Mammary epithelial cell (primary cell): ENCODE measurements around the gene ZNF654.
"Not testable (repeated sequence)": the region's sequence is repeated elsewhere in the genome, so short reads cannot be mapped to it uniquely, and the experiment has no call there.

Source experiments
- EZH2 ChIP-seq: IDR thresholded peaks from 2 replicates; pipeline ENCODE4 v1.6.1; 2012; ENCODE audit warnings: low read length, inconsistent platforms, borderline replicate concordance
- TF ChIP-seq, protein P1 (sequence below), 2 donors: IDR thresholded peaks in 1 of 2; conservative IDR thresholded peaks in 1 of 2; 2 replicates each; pipeline ENCODE4 v1.5.1; 2011 to 2012; ENCODE audit warnings: inconsistent platforms in 2 of 2, low read length in 2 of 2, mild to moderate bottlenecking in 2 of 2, control low read depth in 1 of 2, low read depth in 1 of 2; ENCODE audit not compliant: insufficient read depth in 1 of 2; ENCODE audit errors: extremely low read depth in 1 of 2

DNA sequence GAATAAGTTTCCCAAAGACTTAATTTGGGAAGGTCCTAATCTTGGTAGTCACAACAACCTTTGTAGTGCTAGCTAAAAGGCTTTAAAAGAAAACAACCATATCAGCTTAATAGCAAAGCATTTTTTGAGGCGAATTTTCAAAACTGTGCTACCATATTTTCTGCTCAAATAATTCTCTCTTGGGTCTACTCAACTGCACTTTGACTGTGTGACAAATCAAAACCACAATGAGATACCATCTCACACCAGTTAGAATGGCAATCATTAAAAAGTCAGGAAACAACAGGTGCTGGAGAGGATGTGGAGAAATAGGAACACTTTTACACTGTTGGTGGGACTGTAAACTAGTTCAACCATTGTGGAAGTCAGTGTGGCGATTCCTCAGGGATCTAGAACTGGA, 59.5 kb downstream of the ZNF654 start:
- TF ChIP-seq, protein P1, sequence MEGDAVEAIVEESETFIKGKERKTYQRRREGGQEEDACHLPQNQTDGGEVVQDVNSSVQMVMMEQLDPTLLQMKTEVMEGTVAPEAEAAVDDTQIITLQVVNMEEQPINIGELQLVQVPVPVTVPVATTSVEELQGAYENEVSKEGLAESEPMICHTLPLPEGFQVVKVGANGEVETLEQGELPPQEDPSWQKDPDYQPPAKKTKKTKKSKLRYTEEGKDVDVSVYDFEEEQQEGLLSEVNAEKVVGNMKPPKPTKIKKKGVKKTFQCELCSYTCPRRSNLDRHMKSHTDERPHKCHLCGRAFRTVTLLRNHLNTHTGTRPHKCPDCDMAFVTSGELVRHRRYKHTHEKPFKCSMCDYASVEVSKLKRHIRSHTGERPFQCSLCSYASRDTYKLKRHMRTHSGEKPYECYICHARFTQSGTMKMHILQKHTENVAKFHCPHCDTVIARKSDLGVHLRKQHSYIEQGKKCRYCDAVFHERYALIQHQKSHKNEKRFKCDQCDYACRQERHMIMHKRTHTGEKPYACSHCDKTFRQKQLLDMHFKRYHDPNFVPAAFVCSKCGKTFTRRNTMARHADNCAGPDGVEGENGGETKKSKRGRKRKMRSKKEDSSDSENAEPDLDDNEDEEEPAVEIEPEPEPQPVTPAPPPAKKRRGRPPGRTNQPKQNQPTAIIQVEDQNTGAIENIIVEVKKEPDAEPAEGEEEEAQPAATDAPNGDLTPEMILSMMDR (conservative IDR thresholded peaks at IDR 0.05 in 1 of 2, IDR thresholded peaks at IDR 0.05 in 1 of 2; ENCODE audit: extremely low read depth in 1 of 2, insufficient read depth in 1 of 2, low read depth in 1 of 2, low read length in 2 of 2) = not testable (repeated sequence)
- not testable (repeated sequence) for TF ChIP-seq EZH2
